GM23338 (cell line): ENCODE data around the gene LCNL1. TPM values are rescaled to one million over a fixed set of nuclear protein-coding genes. Genes with fewer than 3 reads are reported as not detected.

Experiments
- ATAC-seq: fragments of 200-7000 bp; cut with Tn5 transposase; 3 replicates; pipeline ENCODE4 v1.9.1; 2020
- DNase-seq: peaks from one replicate; pipeline ENCODE4 v3.0.0-alpha.2; 2015; ENCODE audit warnings: low spot score
- H2AFZ ChIP-seq: fragments of 200-600 bp; sonication (generic); 2 replicates; pipeline ENCODE4 v1.8.0; 2016; ENCODE audit warnings: antibody characterized with exemption, mild to moderate bottlenecking, moderate library complexity
- H3F3A ChIP-seq: fragments of 200-600 bp; sonication (generic); replicated peaks from 2 replicates; pipeline ENCODE4 v1.8.0; 2017; ENCODE audit warnings: antibody characterized with exemption, mixed run types, low read depth
- H3K27ac ChIP-seq: fragments of 200-600 bp; sonication (generic); 2 replicates; pipeline ENCODE4 v1.6.1; 2016; ENCODE audit warnings: low read depth
- H3K27me3 ChIP-seq: fragments of 200-600 bp; sonication (generic); 2 replicates; pipeline ENCODE4 v1.8.0; 2016; ENCODE audit warnings: mild to moderate bottlenecking, mixed run types, moderate library complexity; ENCODE audit not compliant: insufficient read depth
- H3K36me3 ChIP-seq: fragments of 200-600 bp; sonication (generic); 2 replicates; pipeline ENCODE4 v1.8.0; 2016; ENCODE audit warnings: mild to moderate bottlenecking; ENCODE audit not compliant: insufficient read depth
- H3K4me1 ChIP-seq: fragments of 200-600 bp; sonication (generic); 2 replicates; pipeline ENCODE4 v1.8.0; 2016; ENCODE audit warnings: mild to moderate bottlenecking, moderate library complexity; ENCODE audit not compliant: insufficient read depth
- H3K4me2 ChIP-seq: fragments of 200-600 bp; sonication (generic); 2 replicates; pipeline ENCODE4 v1.7.1; 2017; ENCODE audit warnings: mixed run types
- H3K4me3 ChIP-seq: fragments of 200-600 bp; sonication (generic); 2 replicates; pipeline ENCODE4 v1.6.1; 2016; ENCODE audit warnings: mixed run types
- H3K79me2 ChIP-seq: fragments of 200-600 bp; sonication (generic); replicated peaks from 2 replicates; pipeline ENCODE4 v1.8.0; 2017; ENCODE audit warnings: mild to moderate bottlenecking; ENCODE audit not compliant: insufficient read depth
- H3K9me2 ChIP-seq: fragments of 200-600 bp; sonication (generic); 2 replicates; pipeline ENCODE4 v1.8.0; 2017; ENCODE audit not compliant: insufficient read depth
- H4K20me1 ChIP-seq: fragments of 200-600 bp; sonication (generic); replicated peaks from 2 replicates; pipeline ENCODE4 v1.8.0; 2017; ENCODE audit warnings: mild to moderate bottlenecking; ENCODE audit not compliant: insufficient read depth
- H3K27ac Mint-ChIP-seq: 2 replicates; pipeline ENCODE4 v1.8.0; 2020; ENCODE audit warnings: inconsistent platforms, mild to moderate bottlenecking, moderate library complexity, mixed read lengths
- H3K27me3 Mint-ChIP-seq: 3 replicates; pipeline ENCODE4 v1.8.0; 2022; ENCODE audit warnings: low read depth, mild to moderate bottlenecking, moderate library complexity, mixed read lengths, inconsistent platforms; ENCODE audit not compliant: insufficient read depth, poor library complexity
- H3K36me3 Mint-ChIP-seq: 3 replicates; pipeline ENCODE4 v1.8.0; 2021; ENCODE audit warnings: low read depth, mild to moderate bottlenecking, inconsistent platforms, moderate library complexity, mixed read lengths
- H3K4me1 Mint-ChIP-seq: 3 replicates; pipeline ENCODE4 v1.8.0; 2020; ENCODE audit warnings: mild to moderate bottlenecking, inconsistent platforms, mixed read lengths
- H3K4me3 Mint-ChIP-seq: 3 replicates; pipeline ENCODE4 v1.8.0; 2021; ENCODE audit warnings: moderate library complexity, mild to moderate bottlenecking, inconsistent platforms, mixed read lengths
- H3K9me3 Mint-ChIP-seq: 3 replicates; pipeline ENCODE4 v1.8.0; 2020; ENCODE audit warnings: moderate library complexity, mild to moderate bottlenecking, inconsistent platforms, mixed read lengths
- EZH2phosphoT487 ChIP-seq: fragments of 200-600 bp; sonication (generic); IDR thresholded peaks from one replicate; pipeline ENCODE4 v1.8.1; 2018; ENCODE audit warnings: antibody characterized with exemption; ENCODE audit not compliant: unreplicated experiment
- JUNB ChIP-seq: IDR thresholded peaks from one replicate; pipeline ENCODE4 v1.6.1; 2016; ENCODE audit warnings: antibody characterized with exemption; ENCODE audit not compliant: unreplicated experiment
- NANOG ChIP-seq: IDR thresholded peaks from 2 replicates; pipeline ENCODE4 v1.6.1; 2016; ENCODE audit warnings: antibody characterized with exemption, borderline replicate concordance
- ZNF331 ChIP-seq: fragments of 250-450 bp; sonication (Bioruptor Pico); IDR thresholded peaks from 2 replicates; pipeline ENCODE4 v1.5.0; 2020; ENCODE audit warnings: low read depth, mild to moderate bottlenecking, moderate library complexity
- polyA plus RNA-seq: library from polyadenylated mRNA; unstranded; fragments of >200 nt; fragmentation: Nextera tagmentation; extraction: Ambion mirVana; gene quantifications from 2 replicates; pipeline ENCODE4 v1.2.1, GENCODE V29; 2016
- total RNA-seq: library from RNA; depleted of rRNA; stranded (reverse); fragments of >200 nt; shearing (Covaris generic); gene quantifications from 2 replicates; pipeline ENCODE4 v1.2.3, GENCODE V29; 2014
- TF ChIP-seq, protein P1 (sequence below): fragments of 250-450 bp; sonication (Bioruptor Pico); IDR thresholded peaks from 2 replicates; pipeline ENCODE4 v1.5.0; 2020; ENCODE audit warnings: mild to moderate bottlenecking, moderate library complexity
- TF ChIP-seq, protein P2 (sequence below): IDR thresholded peaks from one replicate; pipeline ENCODE4 v1.6.1; 2018; ENCODE audit warnings: antibody characterized with exemption; ENCODE audit not compliant: unreplicated experiment
- TF ChIP-seq, protein P3 (sequence below): IDR thresholded peaks from 2 replicates; pipeline ENCODE4 v1.6.1; 2016; ENCODE audit warnings: antibody characterized with exemption

The LCNL1 gene
- total and polyA plus RNA-seq, 2 experiments from 2014 or later: 0.11 TPM; not detected in 1

DNA sequence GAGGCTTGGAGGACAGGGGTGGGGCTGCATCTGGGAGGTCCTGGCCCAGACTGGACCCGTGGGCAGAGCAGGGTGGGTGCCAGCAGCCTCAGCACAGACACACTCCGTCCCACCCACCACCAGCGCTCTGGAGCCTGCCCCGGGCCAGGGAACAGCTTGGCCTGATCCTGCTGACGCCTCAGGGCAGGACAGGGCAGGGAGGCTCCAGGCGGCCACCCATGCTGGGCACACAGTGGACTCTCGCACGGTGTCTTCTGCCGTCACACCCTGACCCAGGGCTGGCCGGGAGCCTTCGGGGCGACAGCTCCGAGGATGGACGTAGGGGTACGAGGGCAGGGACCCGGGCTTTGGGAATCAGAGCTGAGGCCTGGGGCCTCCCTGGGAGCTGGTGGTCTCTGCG lies 13.6 kb upstream of the LCNL1 start:
- Histone ChIP-seq H3K4me3 (no peak overlapping the region), H3K27me3 (no peaks in the 10 kb centered on the region), H3K4me1 (peaks cover 9% of the 10 kb centered on the region), H3K9me2 (no peaks in the 10 kb centered on the region), H3K27ac (no peak overlapping the region), H4K20me1 (no peaks in the 10 kb centered on the region), H2AFZ (no peak overlapping the region), H3K36me3 (no peaks in the 10 kb centered on the region), H3F3A (no peaks in the 10 kb centered on the region), H3K4me2 (no peak overlapping the region), H3K79me2 (no peaks in the 10 kb centered on the region)
- H3K27me3 Mint-ChIP-seq: peaks cover 5% of the 10 kb centered on the region
- TF ChIP-seq, protein P1, sequence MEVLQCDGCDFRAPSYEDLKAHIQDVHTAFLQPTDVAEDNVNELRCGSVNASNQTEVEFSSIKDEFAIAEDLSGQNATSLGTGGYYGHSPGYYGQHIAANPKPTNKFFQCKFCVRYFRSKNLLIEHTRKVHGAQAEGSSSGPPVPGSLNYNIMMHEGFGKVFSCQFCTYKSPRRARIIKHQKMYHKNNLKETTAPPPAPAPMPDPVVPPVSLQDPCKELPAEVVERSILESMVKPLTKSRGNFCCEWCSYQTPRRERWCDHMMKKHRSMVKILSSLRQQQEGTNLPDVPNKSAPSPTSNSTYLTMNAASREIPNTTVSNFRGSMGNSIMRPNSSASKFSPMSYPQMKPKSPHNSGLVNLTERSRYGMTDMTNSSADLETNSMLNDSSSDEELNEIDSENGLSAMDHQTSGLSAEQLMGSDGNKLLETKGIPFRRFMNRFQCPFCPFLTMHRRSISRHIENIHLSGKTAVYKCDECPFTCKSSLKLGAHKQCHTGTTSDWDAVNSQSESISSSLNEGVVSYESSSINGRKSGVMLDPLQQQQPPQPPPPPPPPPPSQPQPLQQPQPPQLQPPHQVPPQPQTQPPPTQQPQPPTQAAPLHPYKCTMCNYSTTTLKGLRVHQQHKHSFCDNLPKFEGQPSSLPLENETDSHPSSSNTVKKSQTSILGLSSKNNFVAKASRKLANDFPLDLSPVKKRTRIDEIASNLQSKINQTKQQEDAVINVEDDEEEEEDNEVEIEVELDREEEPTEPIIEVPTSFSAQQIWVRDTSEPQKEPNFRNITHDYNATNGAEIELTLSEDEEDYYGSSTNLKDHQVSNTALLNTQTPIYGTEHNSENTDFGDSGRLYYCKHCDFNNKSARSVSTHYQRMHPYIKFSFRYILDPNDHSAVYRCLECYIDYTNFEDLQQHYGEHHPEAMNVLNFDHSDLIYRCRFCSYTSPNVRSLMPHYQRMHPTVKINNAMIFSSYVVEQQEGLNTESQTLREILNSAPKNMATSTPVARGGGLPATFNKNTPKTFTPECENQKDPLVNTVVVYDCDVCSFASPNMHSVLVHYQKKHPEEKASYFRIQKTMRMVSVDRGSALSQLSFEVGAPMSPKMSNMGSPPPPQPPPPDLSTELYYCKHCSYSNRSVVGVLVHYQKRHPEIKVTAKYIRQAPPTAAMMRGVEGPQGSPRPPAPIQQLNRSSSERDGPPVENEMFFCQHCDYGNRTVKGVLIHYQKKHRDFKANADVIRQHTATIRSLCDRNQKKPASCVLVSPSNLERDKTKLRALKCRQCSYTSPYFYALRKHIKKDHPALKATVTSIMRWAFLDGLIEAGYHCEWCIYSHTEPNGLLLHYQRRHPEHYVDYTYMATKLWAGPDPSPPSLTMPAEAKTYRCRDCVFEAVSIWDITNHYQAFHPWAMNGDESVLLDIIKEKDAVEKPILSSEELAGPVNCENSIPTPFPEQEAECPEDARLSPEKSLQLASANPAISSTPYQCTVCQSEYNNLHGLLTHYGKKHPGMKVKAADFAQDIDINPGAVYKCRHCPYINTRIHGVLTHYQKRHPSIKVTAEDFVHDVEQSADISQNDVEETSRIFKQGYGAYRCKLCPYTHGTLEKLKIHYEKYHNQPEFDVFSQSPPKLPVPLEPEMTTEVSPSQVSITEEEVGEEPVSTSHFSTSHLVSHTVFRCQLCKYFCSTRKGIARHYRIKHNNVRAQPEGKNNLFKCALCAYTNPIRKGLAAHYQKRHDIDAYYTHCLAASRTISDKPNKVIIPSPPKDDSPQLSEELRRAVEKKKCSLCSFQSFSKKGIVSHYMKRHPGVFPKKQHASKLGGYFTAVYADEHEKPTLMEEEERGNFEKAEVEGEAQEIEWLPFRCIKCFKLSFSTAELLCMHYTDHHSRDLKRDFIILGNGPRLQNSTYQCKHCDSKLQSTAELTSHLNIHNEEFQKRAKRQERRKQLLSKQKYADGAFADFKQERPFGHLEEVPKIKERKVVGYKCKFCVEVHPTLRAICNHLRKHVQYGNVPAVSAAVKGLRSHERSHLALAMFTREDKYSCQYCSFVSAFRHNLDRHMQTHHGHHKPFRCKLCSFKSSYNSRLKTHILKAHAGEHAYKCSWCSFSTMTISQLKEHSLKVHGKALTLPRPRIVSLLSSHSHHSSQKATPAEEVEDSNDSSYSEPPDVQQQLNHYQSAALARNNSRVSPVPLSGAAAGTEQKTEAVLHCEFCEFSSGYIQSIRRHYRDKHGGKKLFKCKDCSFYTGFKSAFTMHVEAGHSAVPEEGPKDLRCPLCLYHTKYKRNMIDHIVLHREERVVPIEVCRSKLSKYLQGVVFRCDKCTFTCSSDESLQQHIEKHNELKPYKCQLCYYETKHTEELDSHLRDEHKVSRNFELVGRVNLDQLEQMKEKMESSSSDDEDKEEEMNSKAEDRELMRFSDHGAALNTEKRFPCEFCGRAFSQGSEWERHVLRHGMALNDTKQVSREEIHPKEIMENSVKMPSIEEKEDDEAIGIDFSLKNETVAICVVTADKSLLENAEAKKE (CRISPR knock-in tag): no peak
- TF ChIP-seq JUNB (no peak), ZNF331 (CRISPR knock-in tag) (no peak)
- peaks cover 9% of the 10 kb centered on the region for H3K4me1 Mint-ChIP-seq
- H3K36me3 Mint-ChIP-seq: no peaks in the 10 kb centered on the region
- no peak overlapping the region for H3K4me3 Mint-ChIP-seq
- ATAC-seq (no peak), DNase-seq (no peak)
- no peaks in the 10 kb centered on the region; the same call in 2 of the 3 replicates for H3K9me3 Mint-ChIP-seq
- no peak overlapping the region for H3K27ac Mint-ChIP-seq

DNA sequence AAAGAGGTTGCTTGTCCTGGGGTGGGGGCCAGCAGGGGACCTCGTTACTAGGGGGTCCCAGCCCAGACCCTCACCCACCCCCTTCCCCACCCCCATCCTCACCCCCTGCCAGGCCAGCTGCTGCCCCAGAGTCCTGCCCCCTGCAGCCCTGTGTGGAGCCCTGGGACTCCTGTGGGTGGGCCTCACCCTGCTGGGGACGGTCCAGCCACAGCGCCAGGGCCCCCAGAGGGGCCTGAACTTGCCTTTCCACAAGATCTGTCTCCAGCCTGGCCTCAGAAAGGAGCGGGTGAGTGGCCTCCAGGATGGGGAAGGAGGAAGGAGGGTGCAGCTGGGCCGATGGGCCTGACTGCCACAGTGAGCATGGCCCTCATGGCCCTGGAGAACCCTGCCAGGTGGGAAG lies 13.0 kb upstream of the LCNL1 start:
- no peaks in the 10 kb centered on the region for H3K27me3 ChIP-seq
- H3F3A ChIP-seq: no peaks in the 10 kb centered on the region
- no peaks in the 10 kb centered on the region for H3K79me2 ChIP-seq
- H3K4me3 Mint-ChIP-seq: no peak overlapping the region
- no peak overlapping the region for H3K27ac Mint-ChIP-seq
- H3K9me2 ChIP-seq: no peaks in the 10 kb centered on the region
- H4K20me1 ChIP-seq: no peaks in the 10 kb centered on the region
- H3K4me3 ChIP-seq: no peak overlapping the region
- H3K4me2 ChIP-seq: no peak overlapping the region
- H2AFZ ChIP-seq: no peak overlapping the region
- peaks cover 9% of the 10 kb centered on the region for H3K4me1 Mint-ChIP-seq
- no peaks in the 10 kb centered on the region; the same call in 2 of the 3 replicates for H3K9me3 Mint-ChIP-seq
- DNase-seq (no peak), ATAC-seq (no peak)
- peaks cover 9% of the 10 kb centered on the region for H3K4me1 ChIP-seq
- H3K27ac ChIP-seq: no peak overlapping the region
- peaks cover 5% of the 10 kb centered on the region for H3K27me3 Mint-ChIP-seq
- no peaks in the 10 kb centered on the region for H3K36me3 Mint-ChIP-seq
- no peaks in the 10 kb centered on the region for H3K36me3 ChIP-seq
- TF ChIP-seq NANOG (no peak), JUNB (no peak), EZH2phosphoT487 (no peak), ZNF331 (CRISPR knock-in tag) (no peak)
- TF ChIP-seq, protein P2, sequence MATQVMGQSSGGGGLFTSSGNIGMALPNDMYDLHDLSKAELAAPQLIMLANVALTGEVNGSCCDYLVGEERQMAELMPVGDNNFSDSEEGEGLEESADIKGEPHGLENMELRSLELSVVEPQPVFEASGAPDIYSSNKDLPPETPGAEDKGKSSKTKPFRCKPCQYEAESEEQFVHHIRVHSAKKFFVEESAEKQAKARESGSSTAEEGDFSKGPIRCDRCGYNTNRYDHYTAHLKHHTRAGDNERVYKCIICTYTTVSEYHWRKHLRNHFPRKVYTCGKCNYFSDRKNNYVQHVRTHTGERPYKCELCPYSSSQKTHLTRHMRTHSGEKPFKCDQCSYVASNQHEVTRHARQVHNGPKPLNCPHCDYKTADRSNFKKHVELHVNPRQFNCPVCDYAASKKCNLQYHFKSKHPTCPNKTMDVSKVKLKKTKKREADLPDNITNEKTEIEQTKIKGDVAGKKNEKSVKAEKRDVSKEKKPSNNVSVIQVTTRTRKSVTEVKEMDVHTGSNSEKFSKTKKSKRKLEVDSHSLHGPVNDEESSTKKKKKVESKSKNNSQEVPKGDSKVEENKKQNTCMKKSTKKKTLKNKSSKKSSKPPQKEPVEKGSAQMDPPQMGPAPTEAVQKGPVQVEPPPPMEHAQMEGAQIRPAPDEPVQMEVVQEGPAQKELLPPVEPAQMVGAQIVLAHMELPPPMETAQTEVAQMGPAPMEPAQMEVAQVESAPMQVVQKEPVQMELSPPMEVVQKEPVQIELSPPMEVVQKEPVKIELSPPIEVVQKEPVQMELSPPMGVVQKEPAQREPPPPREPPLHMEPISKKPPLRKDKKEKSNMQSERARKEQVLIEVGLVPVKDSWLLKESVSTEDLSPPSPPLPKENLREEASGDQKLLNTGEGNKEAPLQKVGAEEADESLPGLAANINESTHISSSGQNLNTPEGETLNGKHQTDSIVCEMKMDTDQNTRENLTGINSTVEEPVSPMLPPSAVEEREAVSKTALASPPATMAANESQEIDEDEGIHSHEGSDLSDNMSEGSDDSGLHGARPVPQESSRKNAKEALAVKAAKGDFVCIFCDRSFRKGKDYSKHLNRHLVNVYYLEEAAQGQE: no peak
- TF ChIP-seq, protein P3, sequence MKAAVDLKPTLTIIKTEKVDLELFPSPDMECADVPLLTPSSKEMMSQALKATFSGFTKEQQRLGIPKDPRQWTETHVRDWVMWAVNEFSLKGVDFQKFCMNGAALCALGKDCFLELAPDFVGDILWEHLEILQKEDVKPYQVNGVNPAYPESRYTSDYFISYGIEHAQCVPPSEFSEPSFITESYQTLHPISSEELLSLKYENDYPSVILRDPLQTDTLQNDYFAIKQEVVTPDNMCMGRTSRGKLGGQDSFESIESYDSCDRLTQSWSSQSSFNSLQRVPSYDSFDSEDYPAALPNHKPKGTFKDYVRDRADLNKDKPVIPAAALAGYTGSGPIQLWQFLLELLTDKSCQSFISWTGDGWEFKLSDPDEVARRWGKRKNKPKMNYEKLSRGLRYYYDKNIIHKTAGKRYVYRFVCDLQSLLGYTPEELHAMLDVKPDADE: no peak
